ENCODE results near the gene LZTS3.
"Not testable (repeated sequence)": the region's sequence is repeated elsewhere in the genome, so short reads cannot be mapped to it uniquely, and the experiment has no call there.

LZTS3 gene

DNA sequence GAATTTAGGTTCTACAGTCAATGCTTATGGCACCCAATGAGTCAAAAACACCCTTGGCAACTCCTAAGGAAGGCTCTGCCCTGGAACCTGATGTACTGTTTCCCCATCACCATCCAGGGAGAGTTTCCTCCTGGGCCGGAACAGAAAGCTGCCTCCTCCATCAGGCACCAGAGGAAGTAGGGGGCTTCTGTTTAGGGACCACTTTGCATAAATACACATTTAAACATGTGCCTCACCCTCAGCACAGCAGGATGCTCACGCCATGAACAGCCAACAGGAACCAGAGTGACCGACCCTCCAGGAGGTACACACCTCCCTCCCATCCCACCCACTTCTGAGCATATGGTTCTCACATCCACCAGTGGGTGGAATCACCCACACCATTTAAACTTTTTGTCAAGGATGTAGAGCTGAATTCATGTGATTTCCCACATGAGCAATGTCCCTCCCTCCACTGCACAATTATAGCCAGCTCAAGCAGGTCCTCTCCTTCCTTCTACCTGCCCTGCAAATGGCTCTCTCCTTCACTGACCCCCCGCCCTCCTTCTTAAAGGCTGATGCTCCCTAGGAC lies 16.3 kb upstream of the LZTS3 start:
- TF ChIP-seq, protein P1, sequence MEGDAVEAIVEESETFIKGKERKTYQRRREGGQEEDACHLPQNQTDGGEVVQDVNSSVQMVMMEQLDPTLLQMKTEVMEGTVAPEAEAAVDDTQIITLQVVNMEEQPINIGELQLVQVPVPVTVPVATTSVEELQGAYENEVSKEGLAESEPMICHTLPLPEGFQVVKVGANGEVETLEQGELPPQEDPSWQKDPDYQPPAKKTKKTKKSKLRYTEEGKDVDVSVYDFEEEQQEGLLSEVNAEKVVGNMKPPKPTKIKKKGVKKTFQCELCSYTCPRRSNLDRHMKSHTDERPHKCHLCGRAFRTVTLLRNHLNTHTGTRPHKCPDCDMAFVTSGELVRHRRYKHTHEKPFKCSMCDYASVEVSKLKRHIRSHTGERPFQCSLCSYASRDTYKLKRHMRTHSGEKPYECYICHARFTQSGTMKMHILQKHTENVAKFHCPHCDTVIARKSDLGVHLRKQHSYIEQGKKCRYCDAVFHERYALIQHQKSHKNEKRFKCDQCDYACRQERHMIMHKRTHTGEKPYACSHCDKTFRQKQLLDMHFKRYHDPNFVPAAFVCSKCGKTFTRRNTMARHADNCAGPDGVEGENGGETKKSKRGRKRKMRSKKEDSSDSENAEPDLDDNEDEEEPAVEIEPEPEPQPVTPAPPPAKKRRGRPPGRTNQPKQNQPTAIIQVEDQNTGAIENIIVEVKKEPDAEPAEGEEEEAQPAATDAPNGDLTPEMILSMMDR (conservative IDR thresholded peaks at IDR 0.05; ENCODE audit: low read depth, low read length), result no peak
- no peak overlapping the region for H3K4me3 ChIP-seq (ENCODE audit: low read depth, low read length)
- no peak for DNase-seq (ENCODE audit: low read depth)

DNA sequence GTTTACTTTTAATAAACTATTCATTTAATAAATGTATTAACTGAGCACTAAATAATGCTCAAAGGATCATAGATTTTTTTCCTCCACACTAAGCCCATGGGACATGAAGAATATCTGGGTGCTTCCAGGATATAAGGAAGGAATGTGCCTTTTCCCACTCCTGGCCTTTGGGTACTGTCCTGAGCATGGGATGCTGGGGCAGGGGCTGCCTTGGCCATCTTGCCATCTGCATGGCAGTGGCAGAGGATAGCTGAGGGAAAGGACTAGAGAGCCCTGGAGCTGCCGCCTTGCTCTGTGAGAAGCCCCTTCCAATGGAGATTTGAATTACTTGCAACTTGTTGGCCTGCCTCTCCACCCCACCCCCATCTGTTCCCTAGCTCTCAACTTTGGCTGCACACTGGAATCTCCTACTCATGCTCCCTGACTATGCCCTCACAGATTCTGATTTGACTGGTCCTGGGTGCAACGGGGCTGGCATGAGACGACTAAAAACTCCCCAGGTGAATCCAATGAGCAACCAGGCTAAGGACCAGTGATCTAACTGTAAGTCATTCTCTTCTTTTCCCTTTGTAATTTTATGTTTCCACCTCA lies 15.6 kb upstream of the LZTS3 start:
- TF ChIP-seq, protein P1 (conservative IDR thresholded peaks at IDR 0.05; ENCODE audit: low read depth, low read length), result no peak
- no peak for DNase-seq (ENCODE audit: low read depth)
- H3K4me3 ChIP-seq (ENCODE audit: low read depth, low read length), result no peak overlapping the region

DNA sequence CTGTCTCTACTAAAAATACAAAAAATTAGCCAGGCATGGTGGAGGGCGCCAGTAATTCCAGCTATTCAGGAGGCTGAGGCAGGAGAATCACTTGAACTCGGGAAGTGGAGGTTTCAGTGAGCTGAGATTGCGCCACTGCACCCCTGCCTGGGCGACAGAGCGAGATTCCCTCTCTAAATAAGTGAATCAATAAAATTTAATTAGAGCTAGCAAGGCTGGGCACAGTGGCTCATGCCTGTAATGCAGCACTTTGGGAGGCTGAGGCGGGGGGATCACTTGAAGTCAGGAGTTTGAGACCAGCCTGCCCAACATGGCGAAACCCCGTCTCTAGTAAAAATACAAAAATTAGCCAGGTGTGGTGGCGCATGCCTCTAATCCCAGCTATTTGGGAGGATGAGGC lies 14.5 kb upstream of the LZTS3 start:
- H3K4me3 ChIP-seq (ENCODE audit: low read depth, low read length); DNase-seq (ENCODE audit: low read depth): not testable (repeated sequence)

DNA sequence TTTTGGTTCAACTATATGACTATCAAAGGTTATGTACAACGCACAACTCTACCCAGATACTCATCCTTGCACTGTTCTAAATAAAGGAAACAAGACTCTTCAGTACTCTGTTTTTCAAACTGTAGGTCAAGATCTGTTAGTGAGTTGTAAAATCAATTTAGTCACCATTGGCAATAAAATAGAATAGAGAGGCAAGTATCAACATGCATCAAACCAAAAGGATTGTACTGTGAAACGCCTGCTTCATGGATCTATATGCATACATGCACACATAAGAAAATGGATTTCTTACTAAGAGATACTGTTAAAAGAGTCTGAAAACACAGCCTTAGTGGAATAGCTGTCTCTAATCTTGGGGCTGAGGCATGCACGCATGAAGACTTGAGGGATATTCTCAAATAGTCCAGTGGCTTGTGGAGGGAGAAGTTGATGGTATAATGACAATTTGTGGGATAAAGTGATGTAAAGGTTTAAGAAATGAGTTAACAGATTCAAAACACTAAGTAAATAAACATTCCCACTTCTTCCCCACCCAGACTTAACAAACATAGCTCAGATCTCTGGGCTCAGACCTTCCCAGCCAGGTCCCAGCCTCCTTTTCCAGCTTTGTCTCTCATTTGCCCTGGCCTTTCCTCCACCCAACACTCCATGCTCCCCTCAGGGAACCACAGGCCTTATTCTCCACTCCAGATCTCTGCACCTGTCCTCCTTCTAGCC lies 10.7 kb upstream of the LZTS3 start:
- no peak overlapping the region for H3K4me3 ChIP-seq (ENCODE audit: low read depth, low read length)
- DNase-seq (ENCODE audit: low read depth), result no peak
- TF ChIP-seq, protein P1 (conservative IDR thresholded peaks at IDR 0.05; ENCODE audit: low read depth, low read length), result no peak

DNA sequence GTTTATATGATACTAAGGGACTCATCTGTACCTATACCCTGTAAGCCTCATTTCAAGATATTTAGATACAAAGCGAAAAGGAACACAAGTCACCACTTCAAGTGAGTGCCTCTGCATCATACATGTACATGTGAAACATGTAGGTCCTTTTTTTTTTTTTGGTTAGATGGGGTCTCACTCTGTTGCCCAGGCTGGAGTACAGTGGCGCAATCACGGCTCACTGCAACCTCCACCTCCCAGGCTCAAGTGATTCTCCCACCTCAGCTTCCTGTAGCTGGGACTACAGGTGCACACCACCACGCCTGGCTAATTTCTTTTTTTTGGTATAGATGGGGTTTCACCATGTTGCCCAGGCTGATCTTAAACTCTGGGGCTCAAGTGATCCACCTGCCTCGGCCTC lies 9.1 kb upstream of the LZTS3 start:
- DNase-seq (ENCODE audit: low read depth); H3K4me3 ChIP-seq (ENCODE audit: low read depth, low read length): not testable (repeated sequence)

DNA sequence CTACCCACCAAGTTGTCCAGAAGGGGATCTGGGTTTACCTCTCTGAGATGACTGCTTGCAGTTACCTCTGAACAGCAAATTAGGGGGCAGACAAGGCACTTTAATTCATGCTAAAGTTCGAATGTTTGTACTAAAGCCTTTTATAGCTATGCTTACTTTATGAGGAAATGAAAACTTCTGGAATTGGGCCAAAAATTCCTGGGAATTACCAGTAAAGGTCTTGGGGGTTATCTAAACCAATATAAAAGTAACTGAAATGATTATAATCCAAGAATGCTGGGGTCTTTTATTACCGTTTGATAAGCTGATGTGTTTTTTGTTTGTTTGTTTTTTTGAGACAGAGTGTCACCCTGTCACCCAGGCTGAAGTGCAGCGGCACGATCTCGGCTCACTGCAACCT lies 7.9 kb upstream of the LZTS3 start:
- TF ChIP-seq, protein P1 (conservative IDR thresholded peaks at IDR 0.05; ENCODE audit: low read depth, low read length), result no peak
- no peak for DNase-seq (ENCODE audit: low read depth)
- H3K4me3 ChIP-seq (ENCODE audit: low read depth, low read length), result no peak overlapping the region

DNA sequence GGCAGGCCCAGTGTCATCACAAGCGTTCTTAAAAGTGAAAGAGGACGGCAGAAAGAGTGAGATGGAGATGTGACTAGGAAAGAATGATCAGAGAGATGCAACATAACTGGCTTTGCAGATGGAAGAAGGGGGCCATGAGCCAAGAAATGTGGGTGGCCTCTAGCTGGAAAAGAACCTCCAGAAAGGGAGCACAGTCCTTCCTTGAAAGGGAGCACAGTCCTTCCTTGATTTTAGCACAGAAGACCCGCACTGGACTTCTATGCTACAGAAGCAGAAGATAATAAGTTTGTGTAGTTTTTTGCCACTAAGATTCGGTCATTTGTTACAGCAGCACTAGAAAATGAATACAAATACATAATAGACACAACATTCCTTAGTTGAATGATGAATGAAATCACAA lies 7.0 kb upstream of the LZTS3 start:
- TF ChIP-seq, protein P1 (conservative IDR thresholded peaks at IDR 0.05; ENCODE audit: low read depth, low read length), result no peak
- H3K4me3 ChIP-seq (ENCODE audit: low read depth, low read length), result no peak overlapping the region
- DNase-seq (ENCODE audit: low read depth), result no peak

All from choroid plexus epithelial cell (primary cell).